GM12865 (cell line): Measurements from ENCODE around the gene HSPG2.
A peak's percentile ranks its signal among the peaks of the same experiment; 100 is the strongest.

Experiments
- DNase-seq: peaks from one replicate; pipeline ENCODE4 v3.0.0; 2010; ENCODE audit warnings: low read depth
- H3K4me3 ChIP-seq: 2 replicates; pipeline ENCODE4 v1.5.1; 2011; ENCODE audit warnings: mild to moderate bottlenecking, low read depth, low read length, control low read depth
- TF ChIP-seq, protein P1 (sequence below): IDR thresholded peaks from 2 replicates; pipeline ENCODE4 v1.5.1; 2011; ENCODE audit warnings: low read length, control low read depth, low read depth, inconsistent platforms; ENCODE audit not compliant: insufficient read depth; ENCODE audit errors: missing control alignments

HSPG2 gene

DNA sequence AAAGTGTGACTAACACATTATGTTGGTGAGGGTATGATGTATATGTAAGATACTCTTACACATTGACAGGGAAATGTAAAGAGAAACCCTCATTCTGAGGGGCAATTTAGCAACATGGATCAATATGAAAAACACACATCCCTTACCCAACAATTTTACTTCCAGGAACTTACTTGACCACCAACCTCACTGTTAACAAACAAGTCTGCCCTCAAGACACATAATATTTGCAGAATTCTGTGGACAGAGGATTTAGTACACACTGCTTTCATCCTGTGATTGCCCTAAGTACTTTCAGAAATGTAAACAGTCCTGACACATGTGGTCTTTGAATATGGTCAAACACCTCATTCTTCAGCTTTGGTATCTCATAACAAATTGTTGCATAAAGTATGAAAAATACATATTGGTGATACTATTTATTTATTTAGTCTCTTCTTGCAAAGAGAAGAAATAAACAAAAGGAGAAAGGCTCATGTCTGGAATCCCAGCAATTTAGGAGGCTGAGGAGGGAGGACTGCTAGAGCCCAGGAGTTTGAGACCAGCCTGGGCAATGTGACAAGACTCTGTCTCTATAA, 161.0 kb downstream of the HSPG2 start:
- no peak overlapping the region for H3K4me3 ChIP-seq
- TF ChIP-seq, protein P1, sequence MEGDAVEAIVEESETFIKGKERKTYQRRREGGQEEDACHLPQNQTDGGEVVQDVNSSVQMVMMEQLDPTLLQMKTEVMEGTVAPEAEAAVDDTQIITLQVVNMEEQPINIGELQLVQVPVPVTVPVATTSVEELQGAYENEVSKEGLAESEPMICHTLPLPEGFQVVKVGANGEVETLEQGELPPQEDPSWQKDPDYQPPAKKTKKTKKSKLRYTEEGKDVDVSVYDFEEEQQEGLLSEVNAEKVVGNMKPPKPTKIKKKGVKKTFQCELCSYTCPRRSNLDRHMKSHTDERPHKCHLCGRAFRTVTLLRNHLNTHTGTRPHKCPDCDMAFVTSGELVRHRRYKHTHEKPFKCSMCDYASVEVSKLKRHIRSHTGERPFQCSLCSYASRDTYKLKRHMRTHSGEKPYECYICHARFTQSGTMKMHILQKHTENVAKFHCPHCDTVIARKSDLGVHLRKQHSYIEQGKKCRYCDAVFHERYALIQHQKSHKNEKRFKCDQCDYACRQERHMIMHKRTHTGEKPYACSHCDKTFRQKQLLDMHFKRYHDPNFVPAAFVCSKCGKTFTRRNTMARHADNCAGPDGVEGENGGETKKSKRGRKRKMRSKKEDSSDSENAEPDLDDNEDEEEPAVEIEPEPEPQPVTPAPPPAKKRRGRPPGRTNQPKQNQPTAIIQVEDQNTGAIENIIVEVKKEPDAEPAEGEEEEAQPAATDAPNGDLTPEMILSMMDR: no peak
- no peak for DNase-seq

GRCh38 chr1:21775550-21775914, 161.6 kb downstream of the HSPG2 start:
- no peak for DNase-seq
- TF ChIP-seq, protein P1: no peak
- no peak overlapping the region for H3K4me3 ChIP-seq

GRCh38 chr1:21774835-21775549, 162.1 kb downstream of the HSPG2 start:
- DNase-seq: no peak
- TF ChIP-seq, protein P1: no peak
- H3K4me3 ChIP-seq: no peak overlapping the region

GRCh38 chr1:21773585-21773984, 163.5 kb downstream of the HSPG2 start:
- DNase-seq: peak; percentile 80
- H3K4me3 ChIP-seq: peak overlapping the region; percentile 16
- TF ChIP-seq, protein P1: no peak
